Astrocyte of the cerebellum (primary cell): ENCODE data around the gene CLPTM1.

Experiments used
- DNase-seq: peaks from one replicate; pipeline ENCODE4 v3.0.0-alpha.2; 2011; ENCODE audit warnings: low read depth
- H3K4me3 ChIP-seq: 2 replicates; pipeline ENCODE4 v1.5.1; 2011; ENCODE audit warnings: mild to moderate bottlenecking, low read depth, low read length, moderate library complexity
- CTCF ChIP-seq: IDR thresholded peaks from 2 replicates; pipeline ENCODE4 v1.5.1; 2012; ENCODE audit warnings: low read length, low read depth, moderate library complexity, mild to moderate bottlenecking; ENCODE audit errors: missing control alignments
- in situ Hi-C: cut with HindIII; loops from 2 replicates; pipeline ENCODE4 v1.10.0; 2017; ENCODE audit warnings: low sequenced_read_pairs

Gene CLPTM1

DNA sequence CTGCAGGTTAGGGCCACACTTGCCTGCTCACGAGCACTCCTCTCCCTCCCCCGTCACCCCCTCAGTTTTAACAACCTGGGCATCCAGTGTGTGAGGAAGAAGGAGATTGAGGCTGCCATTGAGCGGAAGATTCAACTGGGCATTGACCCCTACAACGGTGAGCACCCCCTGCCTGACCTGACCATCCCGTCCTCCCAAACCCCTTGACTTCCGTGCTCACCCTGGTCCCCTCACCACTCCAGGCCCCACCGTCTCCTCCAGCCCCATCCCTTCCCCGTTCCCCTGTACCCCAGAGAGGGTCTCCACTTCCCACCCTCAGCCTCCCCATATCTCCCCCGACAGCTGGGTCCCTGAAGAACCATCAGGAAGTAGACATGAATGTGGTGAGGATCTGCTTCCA is 70.1 kb downstream of the CLPTM1 start:
- in situ Hi-C loops = no loop called here
- no peak overlapping the region for H3K4me3 ChIP-seq
- no peak for TF ChIP-seq CTCF
- DNase-seq = no peak

GRCh38 chr19:45027371-45027770 is 72.2 kb downstream of the CLPTM1 start:
- no peak overlapping the region for H3K4me3 ChIP-seq
- in situ Hi-C loops = no loop called here
- TF ChIP-seq CTCF = no peak
- DNase-seq = no peak

GRCh38 chr19:45030825-45031224 is 75.6 kb downstream of the CLPTM1 start:
- H3K4me3 ChIP-seq = no peak overlapping the region
- in situ Hi-C loops = no loop called here
- DNase-seq = no peak
- no peak for TF ChIP-seq CTCF

GRCh38 chr19:45032421-45032820 is 77.2 kb downstream of the CLPTM1 start:
- TF ChIP-seq CTCF = no peak
- in situ Hi-C loops = no loop called here
- DNase-seq = no peak
- H3K4me3 ChIP-seq = no peak overlapping the region

DNA sequence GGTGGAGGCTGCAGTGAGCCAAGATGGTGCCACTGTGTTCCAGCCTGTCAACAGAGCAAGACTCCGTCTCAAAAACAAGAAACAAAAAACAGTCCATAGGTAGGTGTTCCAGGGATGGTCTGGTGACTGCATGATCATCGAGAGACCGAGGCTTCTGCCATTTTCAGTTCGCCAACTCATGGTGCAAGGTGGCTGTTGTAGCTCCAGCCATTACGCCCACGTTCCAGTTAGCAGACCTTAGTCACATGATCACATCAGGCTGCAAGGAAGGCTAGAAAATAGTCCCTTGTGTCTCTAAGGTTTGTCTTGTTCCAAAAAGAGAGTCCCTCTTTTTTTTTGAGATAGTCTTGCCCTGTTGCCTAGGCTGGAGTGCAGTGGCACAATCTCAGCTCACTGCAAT is 80.6 kb downstream of the CLPTM1 start:
- no peak for DNase-seq
- no peak overlapping the region for H3K4me3 ChIP-seq
- TF ChIP-seq CTCF = no peak
- in situ Hi-C loops = no loop called here

- H3K4me3 ChIP-seq = no peak overlapping the region
- DNase-seq = no peak
- in situ Hi-C loops = no loop called here
- TF ChIP-seq CTCF = no peak
These were observed 82.4 kb downstream of the CLPTM1 start for GRCh38 chr19:45037393-45038169.
